HG02885 (cell line): ENCODE results near the gene PFKFB2.

ENCODE experiments used
- ATAC-seq: cut with Tn5 transposase; IDR thresholded peaks from one replicate; pipeline ENCODE4 v1.9.1; 2021; ENCODE audit warnings: mild to moderate bottlenecking; ENCODE audit not compliant: unreplicated experiment, poor library complexity

The PFKFB2 gene

GRCh38 chr1:207084232-207084631, 31.2 kb downstream of the PFKFB2 start:
- no peak for ATAC-seq

- ATAC-seq: peak; percentile 68
Measured at GRCh38 chr1:207084701-207085180, 31.7 kb downstream of the PFKFB2 start.

GRCh38 chr1:207085887-207086286, 32.8 kb downstream of the PFKFB2 start:
- ATAC-seq: no peak

- ATAC-seq: no peak
Measured at GRCh38 chr1:207088161-207088560, 35.1 kb downstream of the PFKFB2 start.

- ATAC-seq: no peak
Measured at GRCh38 chr1:207088701-207089626, 35.9 kb downstream of the PFKFB2 start, which contains the start of gene C4BPB. Gene C4BPB (plus strand): TSS chr1:207088860. CDS start chr1:207089532, 672 bp downstream.

GRCh38 chr1:207089627-207090355, 36.7 kb downstream of the PFKFB2 start:
- ATAC-seq: no peak

- ATAC-seq: peak; percentile 56
Measured at GRCh38 chr1:207091200-207091908, 38.3 kb downstream of the PFKFB2 start.

GRCh38 chr1:207093944-207094343, 40.9 kb downstream of the PFKFB2 start:
- no peak for ATAC-seq

GRCh38 chr1:207097871-207098324, 44.8 kb downstream of the PFKFB2 start:
- ATAC-seq: peak; percentile 94

- no peak for ATAC-seq
Measured at GRCh38 chr1:207101720-207102119, 48.6 kb downstream of the PFKFB2 start.

GRCh38 chr1:207102146-207102545, 49.1 kb downstream of the PFKFB2 start:
- ATAC-seq: no peak

GRCh38 chr1:207102659-207103058, 49.6 kb downstream of the PFKFB2 start:
- ATAC-seq: no peak

- no peak for ATAC-seq
Measured at GRCh38 chr1:207103892-207104373, 50.9 kb downstream of the PFKFB2 start, which contains the start of gene C4BPA. Gene C4BPA (plus strand): TSS chr1:207104233. CDS start chr1:207113026, 8,793 bp downstream.

- no peak for ATAC-seq
Measured at GRCh38 chr1:207109004-207109403, 55.9 kb downstream of the PFKFB2 start.

- ATAC-seq: no peak
Measured at GRCh38 chr1:207112616-207113296, 59.7 kb downstream of the PFKFB2 start.

GRCh38 chr1:207115269-207115668, 62.2 kb downstream of the PFKFB2 start:
- ATAC-seq: no peak

- no peak for ATAC-seq
Measured at GRCh38 chr1:207124389-207124788, 71.3 kb downstream of the PFKFB2 start.

GRCh38 chr1:207128336-207128921, 75.4 kb downstream of the PFKFB2 start:
- no peak for ATAC-seq

GRCh38 chr1:207129053-207129452, 76.0 kb downstream of the PFKFB2 start:
- no peak for ATAC-seq
